GM21367 (cell line): ENCODE results near the gene EIF1.
"Not testable (repeated sequence)": the region's sequence is repeated elsewhere in the genome, so short reads cannot be mapped to it uniquely, and the experiment has no call there.

Experiments
- ATAC-seq: cut with Tn5 transposase; IDR thresholded peaks from one replicate; pipeline ENCODE4 v1.9.1; 2021; ENCODE audit not compliant: unreplicated experiment

Gene EIF1

DNA sequence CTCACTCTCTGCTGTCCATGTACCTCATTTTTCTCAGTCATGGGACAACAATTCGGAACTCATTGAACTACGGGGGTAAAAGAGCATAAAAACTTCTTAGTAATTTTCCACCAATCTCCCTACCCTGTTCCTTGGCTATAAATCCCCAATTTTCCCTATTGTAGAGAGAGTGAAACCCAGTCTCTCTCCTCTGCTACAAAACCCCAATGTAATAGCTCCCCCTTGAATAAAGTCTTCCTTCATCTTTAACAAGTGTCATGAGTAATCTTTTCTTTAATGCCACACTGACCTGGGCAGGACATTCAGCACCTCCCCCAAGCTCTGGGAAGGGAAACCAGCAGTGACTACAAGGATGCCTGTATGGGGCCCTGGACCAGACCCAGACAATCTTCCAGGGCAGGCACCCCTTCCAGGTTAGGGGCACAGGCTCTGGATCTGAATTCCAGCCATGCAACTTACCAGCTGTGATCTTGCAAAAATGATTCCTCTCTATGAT, 10.2 kb upstream of the EIF1 start:
- ATAC-seq: no peak

DNA sequence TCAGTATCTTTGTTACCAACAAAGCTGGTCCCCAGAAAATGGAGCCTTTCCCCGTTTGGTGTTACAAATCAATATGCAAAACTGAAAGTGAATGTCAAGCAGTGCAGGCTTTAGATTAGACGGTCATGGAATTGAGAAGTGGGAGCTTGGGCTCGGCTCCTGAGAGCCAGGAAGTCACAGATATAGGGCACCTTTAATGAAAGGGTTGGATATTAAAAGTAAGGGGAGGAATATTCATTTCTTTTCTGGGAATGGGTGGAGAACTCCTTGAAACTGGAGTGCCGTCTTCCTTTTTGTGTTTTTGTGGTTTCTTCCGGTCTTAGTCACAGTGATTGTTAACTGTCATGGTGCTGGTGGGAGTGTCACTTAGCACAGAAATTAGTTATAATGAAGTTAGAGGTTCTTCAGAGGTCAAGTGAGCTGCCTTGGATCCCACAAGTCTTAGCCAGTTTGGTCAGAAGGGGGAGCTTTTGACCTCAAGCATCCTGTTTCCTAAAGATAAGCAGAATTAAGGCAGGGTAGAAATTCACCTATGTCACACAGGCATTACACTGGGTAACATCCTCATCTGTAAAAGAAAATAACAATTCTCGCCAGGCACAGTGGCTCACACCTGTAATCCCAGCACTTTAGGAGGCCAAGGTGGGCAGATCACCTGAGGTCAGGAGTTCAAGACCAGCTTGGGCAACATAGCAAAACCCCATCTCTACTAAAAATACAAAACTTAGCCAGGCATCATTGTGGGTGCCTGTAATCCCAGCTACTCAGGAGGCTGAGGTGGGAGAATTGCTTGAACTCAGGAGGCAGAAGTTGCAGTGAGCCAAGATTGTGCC, 9.6 kb upstream of the EIF1 start:
- ATAC-seq: no peak

DNA sequence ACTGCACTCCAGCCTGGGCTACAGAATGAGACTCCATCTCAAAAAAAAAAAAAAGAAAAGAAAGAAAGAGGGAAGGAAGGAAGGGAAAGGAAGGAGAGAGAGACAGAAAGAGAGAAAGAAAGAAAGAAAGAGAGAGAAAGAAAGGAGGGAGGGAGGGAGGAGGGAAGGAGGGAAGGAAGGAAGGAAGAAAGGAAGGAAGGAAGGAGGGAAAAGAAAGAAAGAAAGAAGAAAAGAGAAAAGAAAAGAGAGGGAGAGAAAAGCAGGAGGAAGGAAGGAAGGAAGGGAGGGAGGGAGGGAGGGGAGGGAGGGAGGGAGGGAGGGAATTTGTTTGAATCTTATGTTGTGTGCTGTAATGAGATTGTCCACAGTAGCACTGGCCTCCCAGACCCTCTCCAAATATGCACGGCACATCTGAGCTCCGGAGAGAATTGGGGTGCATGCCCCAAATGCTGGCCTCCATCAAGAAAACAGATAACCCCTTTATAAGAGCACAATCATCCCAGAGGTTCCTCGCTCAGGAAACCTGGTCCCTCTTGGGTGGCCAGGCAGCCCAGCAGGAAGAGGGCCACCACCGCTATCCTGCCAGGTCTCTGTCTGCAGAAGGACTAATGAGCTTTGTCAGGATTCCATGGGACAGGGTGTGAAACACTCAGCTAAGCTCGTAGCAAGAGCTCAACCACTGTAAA, 8.8 kb upstream of the EIF1 start:
- ATAC-seq: no peak

DNA sequence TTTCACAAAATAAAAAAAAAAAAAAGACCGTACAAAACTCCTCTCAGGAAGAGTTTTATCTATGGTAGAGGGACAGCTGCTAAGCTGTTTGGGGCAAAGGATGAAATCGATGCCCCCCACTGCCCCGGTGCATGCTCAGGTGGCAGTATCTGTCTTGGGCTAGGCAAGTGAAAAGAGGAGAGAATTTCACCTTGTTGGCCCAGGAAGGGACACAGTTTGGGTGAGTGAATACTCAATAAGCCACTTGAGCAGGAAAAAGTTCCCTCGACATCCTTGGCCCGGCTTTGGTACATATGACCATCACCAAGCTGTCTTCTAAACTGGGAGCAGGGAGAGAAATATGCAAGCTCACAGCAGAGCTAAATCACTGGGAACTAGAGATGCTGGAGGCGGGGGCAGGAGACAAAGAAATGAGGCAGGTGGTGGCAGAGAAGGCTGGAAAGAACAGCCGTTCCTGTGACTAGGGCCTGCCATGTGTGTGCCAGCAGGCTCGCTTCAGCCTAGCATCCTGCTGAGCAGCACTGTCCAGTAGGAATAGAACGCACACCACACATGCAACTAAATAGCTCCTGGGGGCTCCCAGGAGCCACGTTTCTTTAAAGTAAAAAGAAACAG, 8.2 kb upstream of the EIF1 start:
- ATAC-seq: no peak

DNA sequence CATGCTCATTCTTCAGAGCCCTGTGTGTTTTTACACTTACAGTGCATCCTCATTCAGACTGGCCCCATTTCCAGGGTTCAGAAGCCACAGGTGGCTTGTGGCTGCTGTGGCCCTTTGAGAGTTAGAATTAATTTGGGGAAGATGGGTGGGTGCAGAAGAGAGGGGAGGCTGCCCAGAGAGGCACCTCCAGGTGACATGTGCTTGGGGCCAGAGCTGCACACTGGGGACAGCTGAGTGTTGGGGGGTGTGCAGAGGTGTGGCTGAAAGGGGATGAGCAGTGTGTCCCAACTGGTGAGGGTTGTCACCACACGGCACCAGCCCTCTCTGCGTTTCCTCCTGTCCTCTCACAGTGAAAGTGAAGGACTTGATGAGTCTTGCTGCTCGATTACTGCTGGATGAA, 6.9 kb upstream of the EIF1 start:
- no peak for ATAC-seq

DNA sequence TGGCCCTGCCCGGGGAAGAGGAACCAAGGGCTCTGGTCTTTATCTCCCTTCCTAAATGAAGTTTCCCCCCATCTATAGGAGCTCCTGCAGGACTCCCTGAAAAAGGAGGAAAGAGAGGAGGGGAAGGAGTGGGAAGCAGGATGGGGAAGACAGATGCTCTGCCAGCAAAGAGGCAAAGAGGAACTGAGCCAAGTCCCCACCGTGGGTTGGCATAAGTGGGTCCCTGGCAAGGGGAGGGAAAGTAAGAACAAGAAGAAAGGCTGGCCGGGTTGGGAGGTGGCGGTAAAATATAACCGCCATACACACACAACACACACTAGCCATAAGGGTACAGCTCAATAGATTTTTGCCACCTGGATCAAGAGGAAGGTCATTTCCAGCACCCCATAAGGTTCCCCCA, 6.1 kb upstream of the EIF1 start:
- no peak for ATAC-seq

DNA sequence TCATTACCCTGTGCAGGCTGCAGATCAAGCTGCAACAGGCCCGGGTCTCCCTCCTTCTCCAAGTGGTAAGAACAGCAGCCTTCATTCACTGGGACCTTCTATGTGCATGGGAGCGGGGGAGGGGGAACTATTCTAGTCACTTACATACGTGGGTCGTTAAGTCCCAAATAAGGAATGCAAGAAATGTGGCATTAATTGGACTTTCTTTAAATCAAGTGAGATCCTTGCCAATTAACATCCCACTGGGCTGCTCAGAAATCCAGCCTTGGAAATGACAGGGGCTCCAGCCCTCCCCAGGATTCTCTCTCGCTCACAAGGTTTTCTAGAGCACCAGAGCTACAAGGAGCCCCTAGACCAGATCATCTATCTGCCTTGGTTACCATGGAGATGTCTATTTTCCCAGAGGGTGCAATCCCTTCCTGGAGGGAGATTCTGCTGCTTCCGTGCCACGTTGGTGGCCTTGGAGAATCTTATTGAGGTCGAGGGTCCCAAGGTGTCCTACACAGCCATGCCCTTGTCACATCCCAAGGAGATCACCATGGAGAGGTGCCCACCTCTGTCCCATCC, 5.2 kb upstream of the EIF1 start:
- ATAC-seq: no peak

DNA sequence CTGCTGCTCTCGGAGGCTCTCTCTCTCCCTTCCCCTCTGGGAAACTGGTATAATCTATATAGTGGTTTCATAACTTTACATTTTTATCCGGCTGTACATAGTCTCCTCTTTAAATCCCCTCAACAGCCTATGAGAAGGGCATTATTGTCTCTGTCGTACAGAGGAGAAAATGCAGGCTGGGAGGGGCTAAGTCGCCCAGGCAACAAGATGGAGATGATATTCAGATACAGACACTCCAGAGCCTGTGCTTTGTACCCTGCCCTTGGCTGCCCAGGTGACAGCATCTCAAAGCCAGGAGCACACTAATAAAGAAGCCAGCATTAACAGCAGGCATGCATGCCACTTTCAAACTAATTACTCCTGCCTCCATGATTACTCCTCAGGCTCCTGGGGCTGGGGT, 4.7 kb upstream of the EIF1 start:
- ATAC-seq: no peak

DNA sequence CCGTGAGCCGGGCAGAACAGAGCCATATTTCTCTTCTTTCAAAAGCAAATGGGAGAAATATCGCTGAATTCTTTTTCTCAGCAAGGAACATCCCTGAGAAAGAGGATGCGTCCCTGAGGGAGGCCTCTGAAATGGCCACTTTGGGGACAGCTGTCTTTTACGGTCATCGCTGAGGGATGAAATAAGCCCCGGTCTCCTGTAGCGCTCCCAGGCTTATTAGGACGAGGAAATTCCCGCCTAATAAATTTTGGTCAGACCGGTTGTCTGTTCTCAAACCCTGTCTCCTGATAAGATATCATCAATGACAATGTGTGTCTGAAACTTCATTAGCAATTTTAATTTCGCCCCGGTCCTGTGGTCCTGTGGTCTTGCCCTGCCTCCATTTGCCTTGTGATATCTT, 2.9 kb upstream of the EIF1 start:
- ATAC-seq: not testable (repeated sequence)

DNA sequence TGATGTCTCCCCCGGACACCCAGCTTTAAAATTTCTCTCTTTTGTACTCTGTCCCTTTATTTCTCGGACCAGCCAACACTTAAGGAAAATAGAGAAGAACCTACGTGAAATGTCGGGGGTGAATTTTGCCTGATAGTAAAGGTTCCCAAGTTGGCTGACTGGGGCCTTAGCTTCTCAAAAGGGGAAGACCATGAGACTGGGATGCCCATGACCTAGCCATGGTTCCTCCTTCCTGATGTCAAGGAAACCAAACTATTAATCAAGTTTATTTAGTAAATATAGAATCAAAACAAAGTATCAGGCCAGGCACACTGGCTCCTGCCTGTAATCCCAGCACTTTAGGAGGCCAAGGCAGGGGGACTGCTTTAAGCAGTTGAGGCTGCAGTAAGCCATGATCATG, 2.4 kb upstream of the EIF1 start:
- no peak for ATAC-seq

DNA sequence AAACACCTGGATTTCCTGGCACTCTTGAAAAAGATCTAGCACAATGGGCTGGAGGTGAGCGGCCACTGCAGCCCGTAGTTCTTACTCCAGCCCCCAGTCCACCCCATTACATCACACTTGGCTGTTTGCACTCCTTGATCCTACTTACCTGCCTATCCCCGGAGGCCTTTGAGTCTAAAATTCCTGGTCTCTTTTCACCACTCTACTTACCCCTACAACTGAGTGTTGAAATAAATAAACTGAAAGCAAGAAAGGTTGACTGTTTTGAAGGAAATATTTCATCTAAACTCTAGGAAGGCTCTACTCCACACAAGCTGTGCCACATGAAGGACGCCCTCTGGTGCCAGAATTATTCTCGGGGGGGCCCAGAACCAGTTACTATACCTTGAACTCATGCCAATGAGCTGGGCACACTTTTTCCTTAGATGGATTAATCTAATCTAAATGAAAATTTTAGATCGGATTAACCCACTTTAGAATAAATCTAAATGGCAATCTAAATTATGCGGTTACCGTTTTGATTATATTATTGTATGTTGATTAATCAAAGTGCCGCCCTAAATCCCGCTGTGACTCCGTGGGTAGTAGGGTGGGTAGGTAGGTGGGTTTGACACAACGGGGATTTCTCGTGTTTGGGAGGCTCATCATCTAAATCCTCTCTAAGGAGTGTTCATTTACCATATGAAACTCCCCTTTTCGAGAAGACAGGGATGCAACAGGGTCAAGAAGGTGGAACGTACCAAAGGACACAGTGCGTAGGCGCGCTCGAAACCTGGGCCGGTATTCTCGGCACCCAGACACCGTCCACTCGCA, 651 bp upstream of the EIF1 start:
- ATAC-seq: no peak

DNA sequence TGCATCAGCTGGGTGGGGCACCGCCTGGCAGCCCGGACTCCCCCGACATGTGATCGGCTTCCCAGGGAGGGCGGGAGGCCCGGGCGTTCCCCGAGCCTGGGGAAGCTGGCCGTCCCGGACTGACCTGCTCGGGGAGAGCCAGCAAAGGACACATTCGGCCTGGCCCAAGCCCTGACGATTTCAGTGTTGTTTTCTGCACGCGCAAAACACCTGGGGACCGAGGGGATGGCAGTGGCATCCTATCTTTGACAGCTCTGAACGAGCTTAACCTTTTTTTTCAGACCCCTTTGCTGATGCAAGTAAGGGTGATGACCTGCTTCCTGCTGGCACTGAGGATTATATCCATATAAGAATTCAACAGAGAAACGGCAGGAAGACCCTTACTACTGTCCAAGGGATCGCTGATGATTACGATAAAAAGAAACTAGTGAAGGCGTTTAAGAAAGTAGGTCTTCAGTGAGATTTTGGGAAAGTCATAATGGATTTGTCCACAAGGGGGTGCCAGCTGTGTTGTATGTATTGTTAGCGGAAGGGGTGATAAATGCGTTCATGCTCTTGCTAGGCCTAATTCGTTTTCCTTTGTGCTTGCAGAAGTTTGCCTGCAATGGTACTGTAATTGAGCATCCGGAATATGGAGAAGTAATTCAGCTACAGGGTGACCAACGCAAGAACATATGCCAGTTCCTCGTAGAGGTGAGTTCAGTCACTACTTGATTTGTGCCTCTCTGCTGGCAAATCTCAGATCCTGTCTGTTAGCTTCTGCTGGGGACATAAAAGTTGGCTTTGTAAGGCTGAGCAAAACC, 1.0 kb downstream of the EIF1 start:
- no peak for ATAC-seq

DNA sequence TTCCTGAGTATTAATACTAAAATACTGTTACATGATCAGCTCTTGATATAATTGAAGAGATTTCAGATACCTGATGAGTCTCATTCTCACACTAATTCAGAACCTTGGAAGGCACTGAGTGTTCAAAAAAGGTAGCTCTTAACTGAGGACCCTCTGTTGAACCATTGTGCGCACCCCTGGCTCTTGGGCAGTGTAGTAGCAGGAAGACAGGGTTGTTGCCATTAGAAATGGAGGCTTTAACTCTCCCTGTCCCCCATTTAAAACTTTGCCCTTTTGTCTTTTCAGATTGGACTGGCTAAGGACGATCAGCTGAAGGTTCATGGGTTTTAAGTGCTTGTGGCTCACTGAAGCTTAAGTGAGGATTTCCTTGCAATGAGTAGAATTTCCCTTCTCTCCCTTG, 1.8 kb downstream of the EIF1 start:
- ATAC-seq: no peak

DNA sequence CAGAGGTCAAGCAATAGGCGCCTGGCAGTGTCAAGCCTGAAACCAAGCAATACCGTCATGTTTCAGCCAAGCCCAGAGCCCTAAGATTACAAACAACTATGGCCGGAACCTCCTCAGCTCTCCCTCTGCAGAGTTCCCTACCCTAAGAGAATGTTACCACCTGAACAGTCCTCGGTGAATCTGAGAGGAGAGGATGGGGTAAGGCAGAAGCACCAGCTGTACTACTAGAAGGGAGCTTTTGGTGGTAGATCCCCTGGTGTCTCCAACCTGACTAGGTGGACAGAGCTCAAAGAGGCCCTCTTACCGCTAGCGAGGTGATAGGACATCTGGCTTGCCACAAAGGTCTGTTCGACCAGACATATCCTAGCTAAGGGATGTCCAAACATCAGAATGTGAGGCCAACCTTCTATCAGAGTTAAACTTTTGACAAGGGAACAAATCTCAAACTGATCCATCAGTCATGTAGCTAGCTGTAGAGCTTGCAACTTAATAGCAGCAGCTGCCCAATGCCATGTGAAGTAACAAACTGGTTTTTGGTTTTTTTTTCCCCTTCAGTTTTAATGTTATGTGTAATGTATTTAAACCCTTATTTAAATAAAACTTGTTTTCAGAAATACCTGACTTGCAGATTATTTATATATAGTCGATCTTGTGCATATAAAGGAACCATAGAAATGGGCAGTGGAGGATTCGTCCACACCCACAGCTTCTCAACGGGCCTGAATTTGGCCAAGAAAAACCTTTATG, 2.5 kb downstream of the EIF1 start:
- no peak for ATAC-seq

DNA sequence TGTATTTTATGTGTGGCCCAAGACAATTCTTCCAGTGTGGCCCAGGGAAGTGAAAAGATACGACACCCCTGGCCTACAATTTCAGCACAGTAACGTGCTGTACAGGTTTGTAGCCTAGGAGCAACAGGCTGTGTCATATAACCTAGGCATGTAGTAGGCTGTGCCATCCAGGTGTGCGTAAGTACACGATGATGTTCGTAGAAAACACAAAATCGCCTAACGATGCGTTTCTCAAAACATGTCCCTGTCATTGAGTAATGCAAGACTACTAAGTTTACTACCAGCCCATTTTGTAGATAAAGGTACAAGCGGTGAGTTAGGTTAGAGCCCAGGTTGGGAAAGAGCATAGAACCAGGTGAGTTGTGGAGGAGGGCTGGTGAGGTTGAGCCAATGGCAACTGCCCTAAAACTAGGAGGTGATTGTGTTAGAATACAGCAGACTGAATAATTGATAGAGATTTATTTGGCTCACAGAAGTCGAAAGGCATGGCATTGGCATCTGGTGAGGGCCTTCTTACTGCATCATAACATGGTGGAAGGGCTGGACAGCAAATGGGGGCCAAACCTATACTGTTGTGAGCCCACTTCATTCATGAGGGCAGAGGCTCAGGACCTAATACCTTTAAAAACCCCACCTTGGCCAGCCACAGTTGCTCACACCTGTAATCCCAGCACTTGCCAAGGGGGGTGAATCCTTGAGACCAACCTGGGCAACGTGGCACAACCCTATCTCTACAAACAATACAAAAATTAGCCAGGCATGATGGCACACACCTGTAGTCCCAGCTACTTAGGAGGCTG, 4.2 kb downstream of the EIF1 start:
- ATAC-seq: no peak

DNA sequence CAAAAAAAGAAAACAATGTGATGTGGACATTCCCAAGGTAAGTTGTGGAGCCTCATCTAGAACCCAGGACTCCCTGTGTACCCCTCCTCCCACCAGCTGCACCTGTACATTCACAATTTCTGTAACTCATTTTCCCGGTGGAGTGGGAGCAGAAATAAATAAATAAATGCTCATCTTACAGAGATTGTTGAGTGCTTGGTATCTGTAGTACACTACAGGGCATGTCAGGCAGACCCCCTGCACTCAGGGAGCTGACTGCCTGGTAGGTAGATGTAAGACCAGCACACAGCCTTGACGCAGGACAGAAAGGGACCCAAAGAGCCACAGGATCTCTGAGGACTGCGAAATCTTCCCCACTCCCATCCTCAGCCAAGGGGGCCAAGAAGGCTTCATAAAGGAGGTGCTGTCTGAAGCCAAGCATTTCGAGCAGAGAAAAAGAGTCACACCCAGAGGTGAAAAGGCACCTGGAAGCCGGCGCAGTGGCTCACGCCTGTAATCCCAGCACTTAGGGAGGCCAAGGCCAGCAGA, 6.5 kb downstream of the EIF1 start:
- no peak for ATAC-seq

DNA sequence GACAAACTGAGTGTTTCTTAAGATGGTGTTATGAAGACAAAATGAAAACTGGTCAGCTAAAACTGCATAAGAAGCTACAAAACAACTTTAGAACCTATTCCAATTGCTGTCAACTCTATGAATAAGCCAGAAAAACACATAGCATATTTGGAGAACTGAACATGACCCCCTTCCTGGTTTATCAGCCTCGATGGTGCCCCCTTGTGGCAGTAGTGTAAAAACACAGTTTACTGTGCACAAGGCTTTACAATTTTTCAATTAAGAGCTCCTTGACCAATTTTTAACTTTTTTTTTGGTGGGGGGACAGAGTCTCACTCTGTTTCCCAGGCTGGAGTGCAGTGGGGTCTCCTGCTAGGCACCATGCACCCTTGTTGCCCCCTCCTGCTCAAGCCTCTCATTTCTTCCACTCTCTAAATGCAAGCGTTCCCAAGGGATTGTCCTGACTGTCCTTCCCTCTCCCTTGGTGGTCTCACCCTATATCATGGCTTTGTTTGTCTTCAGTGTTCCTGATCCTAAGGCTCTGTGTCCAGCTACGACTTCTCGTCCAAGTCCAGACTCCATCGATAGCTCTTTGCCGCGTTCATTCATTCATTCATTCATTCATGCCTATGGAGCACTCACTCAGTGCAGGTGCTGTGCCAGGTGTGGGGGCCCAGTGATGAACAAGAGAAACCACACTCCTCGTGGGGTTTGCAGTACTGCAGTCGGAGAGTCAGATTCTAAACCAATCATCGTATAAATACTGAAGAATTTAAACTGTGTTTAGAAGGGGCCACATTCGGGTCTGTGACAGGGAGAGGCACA, 7.5 kb downstream of the EIF1 start:
- ATAC-seq: no peak
